Stimulated activated CD8-positive, alpha-beta memory T cell treated with anti-CD3 and anti-CD28 coated beads, Interleukin-12 subunit alpha, Interleukin-12 subunit beta, amount 100 ng/mL, for 4 hours (primary cell): ENCODE data around the gene UNC45A.
A peak's percentile ranks its signal among the peaks of the same experiment; 100 is the strongest.

Experiments used
- DNase-seq: peaks from one replicate; pipeline ENCODE4 v3.0.0-alpha.2; 2020; ENCODE audit warnings: low read depth

UNC45A gene

GRCh38 chr15:90946941-90947576, 12.0 kb downstream of the UNC45A start:
- no peak for DNase-seq

- no peak for DNase-seq
Observed at GRCh38 chr15:90947577-90948357, 12.7 kb downstream of the UNC45A start.

GRCh38 chr15:90948506-90948905, 13.4 kb downstream of the UNC45A start:
- no peak for DNase-seq

DNA sequence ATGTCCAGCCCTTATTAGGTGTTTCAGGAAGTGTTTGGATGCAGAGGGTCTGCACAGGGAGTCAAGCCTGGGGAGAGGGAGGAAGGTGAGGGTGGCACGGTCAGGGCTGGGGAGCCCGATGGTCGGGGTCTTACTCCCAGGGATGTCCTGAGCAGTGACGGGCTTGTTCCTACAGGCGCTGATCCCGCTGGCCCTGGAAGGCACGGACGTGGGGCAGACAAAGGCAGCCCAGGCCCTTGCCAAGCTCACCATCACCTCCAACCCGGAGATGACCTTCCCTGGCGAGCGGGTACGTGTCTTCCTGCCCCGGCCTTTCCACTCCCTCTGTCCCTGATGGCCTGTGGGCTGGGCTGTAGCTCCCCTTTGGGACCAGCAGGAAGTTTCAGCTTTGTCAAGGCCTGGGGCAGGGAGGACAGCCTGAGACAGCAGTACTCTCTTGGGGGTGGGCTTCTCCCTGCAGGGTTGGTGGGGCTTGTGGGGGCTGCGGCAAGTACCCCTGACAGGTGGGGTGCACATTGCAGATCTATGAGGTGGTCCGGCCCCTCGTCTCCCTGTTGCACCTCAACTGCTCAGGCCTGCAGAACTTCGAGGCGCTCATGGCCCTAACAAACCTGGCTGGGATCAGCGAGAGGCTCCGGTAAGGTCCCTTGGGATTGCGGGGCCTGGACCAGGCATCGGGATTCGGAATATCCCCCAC, 15.0 kb downstream of the UNC45A start:
- no peak for DNase-seq

DNA sequence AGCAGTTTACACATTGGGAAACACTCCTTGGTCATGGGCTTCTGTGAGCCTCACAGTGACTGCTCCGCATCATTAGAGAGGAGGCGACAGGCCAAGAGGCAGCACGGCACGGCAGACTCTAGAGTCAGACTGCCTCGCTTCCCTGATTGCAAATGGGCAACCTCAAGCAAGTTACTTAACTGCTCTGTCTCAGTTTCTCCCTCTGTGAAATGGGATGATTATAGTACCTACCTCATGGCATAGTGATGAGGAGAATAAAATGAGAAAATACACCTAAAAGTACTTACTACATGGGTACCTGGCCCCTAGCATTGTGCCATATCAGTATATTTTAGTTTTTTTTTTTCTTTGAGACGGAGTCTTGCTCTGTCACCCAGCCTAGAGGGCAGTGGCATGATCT, 15.6 kb downstream of the UNC45A start:
- DNase-seq = no peak

DNA sequence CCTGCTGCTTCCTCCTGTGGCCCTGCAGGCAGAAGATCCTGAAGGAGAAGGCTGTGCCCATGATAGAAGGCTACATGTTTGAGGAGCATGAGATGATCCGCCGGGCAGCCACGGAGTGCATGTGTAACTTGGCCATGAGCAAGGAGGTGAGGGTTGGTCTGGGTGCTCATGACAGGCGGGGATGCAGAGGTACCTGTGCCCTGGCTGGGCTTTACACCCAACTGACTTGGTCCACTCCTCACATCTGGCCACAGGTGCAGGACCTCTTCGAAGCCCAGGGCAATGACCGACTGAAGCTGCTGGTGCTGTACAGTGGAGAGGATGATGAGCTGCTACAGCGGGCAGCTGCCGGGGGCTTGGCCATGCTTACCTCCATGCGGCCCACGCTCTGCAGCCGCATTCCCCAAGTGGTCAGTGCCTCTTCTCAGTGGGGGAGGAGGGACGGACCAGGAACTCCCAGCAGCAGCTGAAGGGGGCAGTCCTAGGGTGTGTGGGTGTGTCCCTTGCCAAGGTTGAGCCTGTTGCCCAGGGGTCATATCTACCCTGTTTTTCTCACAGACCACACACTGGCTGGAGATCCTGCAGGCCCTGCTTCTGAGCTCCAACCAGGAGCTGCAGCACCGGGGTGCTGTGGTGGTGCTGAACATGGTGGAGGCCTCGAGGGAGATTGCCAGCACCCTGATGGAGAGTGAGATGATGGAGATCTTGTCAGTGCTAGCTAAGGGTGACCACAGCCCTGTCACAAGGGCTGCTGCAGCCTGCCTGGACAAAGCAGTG, 18.0 kb downstream of the UNC45A start:
- DNase-seq = no peak

DNA sequence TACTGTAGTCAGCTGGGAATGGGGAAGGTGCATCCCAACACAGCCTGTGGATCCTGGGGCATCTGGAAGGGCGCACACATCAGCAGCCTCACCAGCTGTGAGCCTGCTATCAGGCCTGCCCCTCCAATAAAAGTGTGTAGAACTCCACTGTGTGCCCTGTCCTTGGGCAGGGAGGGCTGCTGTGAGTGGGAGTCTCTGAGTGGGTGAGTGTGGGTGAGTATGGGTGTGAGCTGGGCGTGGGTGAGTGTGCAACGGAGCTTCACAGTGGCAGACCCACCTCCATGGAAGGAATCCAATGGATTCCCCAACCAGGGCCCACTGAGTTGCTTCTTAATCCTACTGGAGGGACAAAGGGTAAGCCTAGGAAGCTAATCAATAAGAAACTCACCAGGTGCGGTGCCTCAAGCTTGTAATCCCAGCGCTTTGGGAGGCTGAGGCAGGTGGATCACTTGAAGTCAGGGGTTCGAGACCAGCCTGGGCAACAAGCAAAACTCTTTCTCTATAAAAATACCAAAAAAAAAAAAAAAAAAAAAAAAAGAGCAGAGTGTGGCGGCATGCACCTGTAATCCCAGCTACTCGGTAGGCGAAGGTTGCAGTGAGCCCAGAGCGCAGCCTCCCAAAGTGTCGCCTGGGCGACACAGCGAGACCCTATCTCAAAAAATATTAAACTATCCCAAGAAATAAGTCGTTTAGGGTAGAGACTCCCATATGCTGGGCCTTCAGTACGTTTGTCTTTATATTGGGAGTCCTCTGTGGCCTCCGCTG, 19.0 kb downstream of the UNC45A start:
- DNase-seq = no peak

DNA sequence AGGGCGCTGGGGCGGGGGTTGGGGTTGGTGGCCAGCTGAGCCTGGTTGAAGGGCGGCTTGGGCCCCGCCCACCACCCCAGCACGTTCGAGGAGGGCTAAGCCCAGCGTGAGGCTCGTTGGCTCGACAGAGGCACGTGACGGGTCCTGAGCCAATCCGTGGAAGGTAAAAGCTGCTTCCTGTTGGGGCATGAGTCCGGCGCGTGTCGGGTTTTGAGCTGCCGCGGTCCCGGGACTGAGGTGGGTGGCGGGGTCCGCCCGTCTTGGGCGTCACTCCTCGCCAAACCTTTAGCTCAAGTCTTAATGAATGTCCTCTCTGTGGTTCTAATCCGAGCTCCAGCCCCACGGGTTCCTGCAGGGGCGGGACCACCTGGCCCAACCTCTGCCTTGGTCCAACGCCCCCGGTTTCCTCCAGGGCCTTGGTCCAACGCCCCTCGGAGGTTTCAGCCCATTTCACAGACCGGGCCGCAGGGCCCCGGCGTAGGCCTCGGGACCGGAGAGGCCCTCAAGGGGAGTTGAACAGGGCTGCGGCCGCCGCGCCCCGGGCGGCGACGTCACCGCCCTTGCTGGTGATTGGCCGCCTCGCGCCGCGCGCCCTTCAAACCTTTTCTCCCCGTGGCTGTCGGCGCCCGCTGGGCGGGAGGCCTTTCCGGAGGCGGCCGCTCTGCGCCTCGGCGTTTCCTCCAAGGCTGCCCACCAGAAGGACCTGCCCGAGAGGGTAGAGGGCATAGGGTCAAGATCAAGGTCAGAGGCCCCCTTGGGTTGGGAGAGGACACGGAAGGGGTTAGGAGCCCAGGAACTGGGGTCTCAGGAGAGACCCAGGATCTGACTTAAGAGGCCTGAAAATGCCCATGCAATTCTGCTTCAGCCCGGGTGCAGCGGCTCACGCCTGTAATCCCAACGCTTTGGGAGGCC, 19.9 kb downstream of the UNC45A start, which contains the start of gene RCCD1:
Gene RCCD1 (plus strand): TSS at position 173 of the 912 bp plus-strand sequence. CDS start 1,851 bp downstream, outside the sequence.
- peak; percentile 77 for DNase-seq

DNA sequence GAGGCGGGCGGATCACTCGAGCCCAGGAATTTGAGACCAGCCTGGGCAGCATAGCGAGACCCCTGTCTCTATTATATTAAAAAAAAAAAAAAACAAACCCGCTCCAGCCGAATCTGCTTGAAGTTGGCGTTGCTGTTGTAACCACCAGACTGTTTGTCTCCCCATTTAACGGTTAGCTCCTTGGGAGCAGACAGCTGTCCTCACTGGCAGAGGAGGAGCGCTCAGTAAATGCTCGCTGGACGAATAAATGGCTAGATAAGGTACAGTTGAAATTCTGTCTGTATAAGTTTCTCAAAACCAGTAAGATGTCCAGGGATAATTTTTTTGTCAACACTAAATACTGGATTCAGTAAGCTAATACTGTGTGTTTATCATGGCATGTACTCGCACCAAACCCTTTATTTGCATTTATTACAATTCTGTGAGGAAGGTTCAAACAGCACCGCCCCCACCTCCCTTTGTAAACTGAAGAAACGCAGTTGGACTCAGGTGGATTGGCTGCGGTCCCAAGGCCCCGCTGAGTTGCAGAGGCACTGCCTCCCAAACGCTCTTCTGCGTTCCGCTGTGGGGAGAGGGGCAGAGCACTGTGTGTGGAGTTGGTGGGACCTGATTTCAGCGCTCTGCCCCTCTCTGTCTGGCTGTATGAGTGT, 20.7 kb downstream of the UNC45A start:
- DNase-seq = no peak

DNA sequence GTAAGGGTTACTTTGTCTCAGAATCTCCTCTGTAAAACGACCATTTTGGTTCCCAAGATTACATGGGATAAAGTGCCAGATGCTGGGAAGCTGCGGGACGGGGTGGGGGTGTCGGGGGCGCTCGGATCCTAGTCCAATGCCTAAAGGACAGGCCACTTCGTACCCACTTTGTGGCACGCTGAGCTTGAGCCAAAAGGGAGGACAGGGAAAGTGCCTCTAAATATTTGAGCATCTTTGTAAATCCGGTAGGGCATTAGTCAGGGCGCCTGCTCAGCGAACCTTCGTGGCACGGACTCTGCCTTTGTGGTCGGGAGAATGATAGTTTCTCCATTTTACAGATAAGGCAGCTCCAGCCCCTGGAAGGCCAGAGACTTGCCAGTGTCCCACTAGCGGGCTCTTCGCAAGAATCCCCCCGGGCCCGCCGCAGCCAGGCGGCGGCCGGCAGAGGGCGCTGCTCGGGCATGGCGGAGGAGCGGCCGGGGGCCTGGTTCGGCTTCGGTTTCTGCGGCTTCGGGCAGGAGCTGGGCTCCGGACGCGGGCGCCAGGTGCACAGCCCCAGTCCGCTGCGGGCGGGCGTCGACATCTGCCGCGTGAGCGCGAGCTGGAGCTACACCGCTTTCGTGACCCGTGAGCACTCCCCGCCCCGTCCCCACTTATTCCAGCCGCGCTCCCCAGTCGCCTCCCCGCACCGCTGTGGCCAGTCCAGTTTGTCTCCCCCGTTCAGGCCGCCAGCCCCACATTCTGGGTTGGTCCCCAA, 21.4 kb downstream of the UNC45A start:
- peak; percentile 43 for DNase-seq

- DNase-seq = no peak
Observed at GRCh38 chr15:90957031-90957790, 22.1 kb downstream of the UNC45A start.

DNA sequence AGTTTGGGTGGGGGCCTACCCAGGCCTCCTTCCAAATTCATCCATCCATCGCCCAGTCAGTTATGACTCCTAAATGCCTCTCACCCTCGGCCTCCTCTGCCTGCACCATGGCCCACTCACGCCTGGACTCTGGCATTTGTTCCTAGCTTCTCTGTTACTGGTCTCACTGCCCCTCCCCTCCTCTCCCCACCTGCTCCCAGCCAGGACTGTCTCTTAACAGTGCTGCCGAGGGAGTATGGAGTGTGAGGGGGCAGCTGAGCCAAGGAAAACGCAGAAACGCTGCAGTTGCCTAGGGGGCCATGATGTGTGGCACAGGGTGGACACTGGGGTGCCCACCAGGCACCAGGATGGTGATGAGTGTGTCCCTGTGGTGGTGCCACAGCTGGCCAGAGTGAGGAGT, 22.7 kb downstream of the UNC45A start:
- no peak for DNase-seq

GRCh38 chr15:90959028-90959595, 24.0 kb downstream of the UNC45A start:
- DNase-seq = no peak

GRCh38 chr15:90959894-90960293, 24.8 kb downstream of the UNC45A start:
- no peak for DNase-seq

DNA sequence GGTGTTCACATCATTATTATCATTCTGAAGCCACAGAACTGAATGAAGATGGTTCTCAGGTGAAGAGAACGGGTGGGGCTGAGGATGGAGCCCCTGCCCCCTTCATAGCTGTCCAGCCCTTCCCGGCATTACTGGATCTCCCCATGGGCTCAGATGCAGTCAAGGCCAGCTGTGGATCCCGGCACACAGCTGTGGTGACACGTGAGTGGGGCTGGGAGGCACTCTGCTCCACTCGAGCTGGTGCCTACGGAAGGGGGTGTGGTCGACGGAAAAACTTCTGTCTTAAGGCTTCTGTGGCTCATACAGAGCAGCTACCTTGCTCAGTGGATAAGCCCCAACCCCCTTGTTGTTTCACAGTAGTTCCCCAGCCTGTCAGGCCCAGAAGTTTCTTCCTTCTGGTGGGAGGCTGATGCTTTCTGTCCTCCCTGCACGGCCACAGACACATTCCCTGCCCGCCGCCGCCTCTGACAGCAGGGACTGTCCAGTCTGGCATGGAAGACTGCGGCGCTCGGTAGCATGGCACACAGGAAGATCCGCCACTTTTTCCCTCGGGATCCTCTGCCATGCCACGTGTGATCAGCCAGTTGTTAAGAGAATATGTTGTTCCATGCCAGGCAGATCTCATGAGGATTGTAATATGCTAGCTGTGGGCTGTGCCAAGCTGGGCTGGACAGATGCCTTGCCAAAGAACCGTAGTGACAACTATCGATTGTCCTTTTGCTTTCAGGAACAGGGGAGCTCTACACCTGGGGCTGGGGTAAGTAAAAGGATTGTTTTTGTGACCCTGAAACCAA, 25.4 kb downstream of the UNC45A start:
- no peak for DNase-seq

GRCh38 chr15:90962021-90962420, 26.9 kb downstream of the UNC45A start:
- DNase-seq = no peak

DNA sequence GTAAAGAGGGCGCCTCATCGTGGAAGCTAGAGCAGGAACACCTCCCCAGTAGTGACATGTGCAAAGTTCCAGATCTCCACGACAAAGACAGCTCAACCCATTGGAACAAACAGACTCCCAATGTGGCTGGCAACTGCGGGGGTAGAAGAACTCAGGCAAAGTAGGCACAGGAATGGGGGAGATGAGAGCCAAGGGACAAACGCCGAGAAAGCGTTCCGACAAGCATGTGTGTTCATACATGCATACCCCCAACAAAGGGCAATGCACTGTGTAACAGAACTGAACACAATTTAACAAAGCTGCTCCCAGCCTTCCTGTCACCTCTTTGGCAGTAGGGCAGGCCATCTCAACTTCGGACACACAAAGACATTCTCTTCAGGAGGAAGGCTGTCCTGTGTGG, 31.2 kb downstream of the UNC45A start:
- DNase-seq = no peak
